HCT116 (cell line): ENCODE measurements around the gene RANBP9.

Experiments
- CBX3 ChIP-seq: IDR thresholded peaks from 2 replicates; pipeline ENCODE4 v1.6.1; 2012; ENCODE audit warnings: low read depth
- EGR1 ChIP-seq: IDR thresholded peaks from 2 replicates; pipeline ENCODE4 v1.6.1; 2012; ENCODE audit warnings: low read depth
- EZH2phosphoT487 ChIP-seq: fragments of 200-600 bp; IDR thresholded peaks from 2 replicates; pipeline ENCODE4 v1.6.1; 2018; ENCODE audit warnings: antibody characterized with exemption, borderline replicate concordance
- JUND ChIP-seq: IDR thresholded peaks from 2 replicates; pipeline ENCODE4 v1.6.1; 2012
- POLR2A ChIP-seq: IDR thresholded peaks from 2 replicates; pipeline ENCODE4 v1.7.0; 2011; ENCODE audit warnings: borderline replicate concordance; ENCODE audit not compliant: insufficient read depth, insufficient read length; ENCODE audit errors: extremely low read depth
- POLR2AphosphoS5 ChIP-seq: IDR thresholded peaks from 2 replicates; pipeline ENCODE4 v1.6.1; 2011; ENCODE audit warnings: mild to moderate bottlenecking, low read depth, low read length, moderate library complexity
- RAD21 ChIP-seq: IDR thresholded peaks from 2 replicates; pipeline ENCODE4 v1.6.1; 2012; ENCODE audit warnings: low read depth, mild to moderate bottlenecking
- TF ChIP-seq, protein P1 (sequence below), 3 experiments: fragments of 200-600 bp in 1 of 3; sonication (generic) in 1 of 3; IDR thresholded peaks in 2 of 3; conservative IDR thresholded peaks in 1 of 3; 2 replicates each; pipeline ENCODE4 v1.5.1; 2012 to 2017; ENCODE audit warnings: low read depth in 2 of 3, low read length in 2 of 3, antibody characterized with exemption in 1 of 3, borderline replicate concordance in 1 of 3, control low read depth in 1 of 3, mild to moderate bottlenecking in 1 of 3, mixed read lengths in 1 of 3, mixed run types in 1 of 3, moderate library complexity in 1 of 3; ENCODE audit not compliant: insufficient read depth in 1 of 3
- TF ChIP-seq, protein P2 (sequence below): IDR thresholded peaks from 2 replicates; pipeline ENCODE4 v1.6.1; 2012

DNA sequence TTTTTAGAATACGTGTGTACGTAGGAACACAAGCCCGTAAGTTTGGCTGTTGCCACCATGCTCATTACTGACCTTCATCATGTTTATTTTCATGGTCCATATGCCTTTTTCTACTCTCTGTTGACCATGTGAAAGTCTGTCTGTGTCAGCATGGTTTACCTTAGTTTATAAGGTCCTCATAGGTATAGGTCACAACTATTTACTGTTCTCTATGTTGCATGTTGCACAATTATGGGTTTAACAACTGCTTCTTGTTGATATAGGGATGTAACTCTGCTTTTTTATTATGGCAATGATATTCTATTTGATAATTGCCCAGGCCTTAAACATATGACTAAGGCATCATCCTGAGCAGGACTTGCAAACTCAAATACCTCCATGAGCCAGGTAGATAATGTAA, 13.4 kb upstream of the RANBP9 start:
- TF ChIP-seq, protein P1, sequence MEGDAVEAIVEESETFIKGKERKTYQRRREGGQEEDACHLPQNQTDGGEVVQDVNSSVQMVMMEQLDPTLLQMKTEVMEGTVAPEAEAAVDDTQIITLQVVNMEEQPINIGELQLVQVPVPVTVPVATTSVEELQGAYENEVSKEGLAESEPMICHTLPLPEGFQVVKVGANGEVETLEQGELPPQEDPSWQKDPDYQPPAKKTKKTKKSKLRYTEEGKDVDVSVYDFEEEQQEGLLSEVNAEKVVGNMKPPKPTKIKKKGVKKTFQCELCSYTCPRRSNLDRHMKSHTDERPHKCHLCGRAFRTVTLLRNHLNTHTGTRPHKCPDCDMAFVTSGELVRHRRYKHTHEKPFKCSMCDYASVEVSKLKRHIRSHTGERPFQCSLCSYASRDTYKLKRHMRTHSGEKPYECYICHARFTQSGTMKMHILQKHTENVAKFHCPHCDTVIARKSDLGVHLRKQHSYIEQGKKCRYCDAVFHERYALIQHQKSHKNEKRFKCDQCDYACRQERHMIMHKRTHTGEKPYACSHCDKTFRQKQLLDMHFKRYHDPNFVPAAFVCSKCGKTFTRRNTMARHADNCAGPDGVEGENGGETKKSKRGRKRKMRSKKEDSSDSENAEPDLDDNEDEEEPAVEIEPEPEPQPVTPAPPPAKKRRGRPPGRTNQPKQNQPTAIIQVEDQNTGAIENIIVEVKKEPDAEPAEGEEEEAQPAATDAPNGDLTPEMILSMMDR (IDR thresholded peaks at IDR 0.05 in 2 of 3, conservative IDR thresholded peaks at IDR 0.05 in 1 of 3; ENCODE audit: borderline replicate concordance in 1 of 3, insufficient read depth in 1 of 3, low read depth in 2 of 3, low read length in 2 of 3) = no peak
- TF ChIP-seq RAD21 (no peak), CBX3 (no peak), EZH2phosphoT487 (no peak), EGR1 (no peak), POLR2AphosphoS5 (no peak), POLR2A (no peak), JUND (no peak)
- TF ChIP-seq, protein P2, sequence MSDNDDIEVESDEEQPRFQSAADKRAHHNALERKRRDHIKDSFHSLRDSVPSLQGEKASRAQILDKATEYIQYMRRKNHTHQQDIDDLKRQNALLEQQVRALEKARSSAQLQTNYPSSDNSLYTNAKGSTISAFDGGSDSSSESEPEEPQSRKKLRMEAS = no peak
